ENCODE measurements around the gene DSC1.

GRCh38 chr18:31098878-31099277, 63.8 kb downstream of the DSC1 start:
- TF ChIP-seq POLR2AphosphoS5 (IDR thresholded peaks at IDR 0.05; ENCODE audit: low read depth) (no peak), CTCF (conservative IDR thresholded peaks at IDR 0.05; ENCODE audit: low read depth in 2 of 2) (no peak), EZH2 (IDR thresholded peaks at IDR 0.05; ENCODE audit: low read depth, unreplicated experiment) (no peak), STAT1 (IDR thresholded peaks at IDR 0.05; ENCODE audit: unreplicated experiment) (no peak)
- TF ChIP-seq, protein P1, sequence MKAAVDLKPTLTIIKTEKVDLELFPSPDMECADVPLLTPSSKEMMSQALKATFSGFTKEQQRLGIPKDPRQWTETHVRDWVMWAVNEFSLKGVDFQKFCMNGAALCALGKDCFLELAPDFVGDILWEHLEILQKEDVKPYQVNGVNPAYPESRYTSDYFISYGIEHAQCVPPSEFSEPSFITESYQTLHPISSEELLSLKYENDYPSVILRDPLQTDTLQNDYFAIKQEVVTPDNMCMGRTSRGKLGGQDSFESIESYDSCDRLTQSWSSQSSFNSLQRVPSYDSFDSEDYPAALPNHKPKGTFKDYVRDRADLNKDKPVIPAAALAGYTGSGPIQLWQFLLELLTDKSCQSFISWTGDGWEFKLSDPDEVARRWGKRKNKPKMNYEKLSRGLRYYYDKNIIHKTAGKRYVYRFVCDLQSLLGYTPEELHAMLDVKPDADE (IDR thresholded peaks at IDR 0.05), result no peak
- TF ChIP-seq, protein P2, sequence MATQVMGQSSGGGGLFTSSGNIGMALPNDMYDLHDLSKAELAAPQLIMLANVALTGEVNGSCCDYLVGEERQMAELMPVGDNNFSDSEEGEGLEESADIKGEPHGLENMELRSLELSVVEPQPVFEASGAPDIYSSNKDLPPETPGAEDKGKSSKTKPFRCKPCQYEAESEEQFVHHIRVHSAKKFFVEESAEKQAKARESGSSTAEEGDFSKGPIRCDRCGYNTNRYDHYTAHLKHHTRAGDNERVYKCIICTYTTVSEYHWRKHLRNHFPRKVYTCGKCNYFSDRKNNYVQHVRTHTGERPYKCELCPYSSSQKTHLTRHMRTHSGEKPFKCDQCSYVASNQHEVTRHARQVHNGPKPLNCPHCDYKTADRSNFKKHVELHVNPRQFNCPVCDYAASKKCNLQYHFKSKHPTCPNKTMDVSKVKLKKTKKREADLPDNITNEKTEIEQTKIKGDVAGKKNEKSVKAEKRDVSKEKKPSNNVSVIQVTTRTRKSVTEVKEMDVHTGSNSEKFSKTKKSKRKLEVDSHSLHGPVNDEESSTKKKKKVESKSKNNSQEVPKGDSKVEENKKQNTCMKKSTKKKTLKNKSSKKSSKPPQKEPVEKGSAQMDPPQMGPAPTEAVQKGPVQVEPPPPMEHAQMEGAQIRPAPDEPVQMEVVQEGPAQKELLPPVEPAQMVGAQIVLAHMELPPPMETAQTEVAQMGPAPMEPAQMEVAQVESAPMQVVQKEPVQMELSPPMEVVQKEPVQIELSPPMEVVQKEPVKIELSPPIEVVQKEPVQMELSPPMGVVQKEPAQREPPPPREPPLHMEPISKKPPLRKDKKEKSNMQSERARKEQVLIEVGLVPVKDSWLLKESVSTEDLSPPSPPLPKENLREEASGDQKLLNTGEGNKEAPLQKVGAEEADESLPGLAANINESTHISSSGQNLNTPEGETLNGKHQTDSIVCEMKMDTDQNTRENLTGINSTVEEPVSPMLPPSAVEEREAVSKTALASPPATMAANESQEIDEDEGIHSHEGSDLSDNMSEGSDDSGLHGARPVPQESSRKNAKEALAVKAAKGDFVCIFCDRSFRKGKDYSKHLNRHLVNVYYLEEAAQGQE (IDR thresholded peaks at IDR 0.05; ENCODE audit: unreplicated experiment), result no peak
